SJCRH30 (cell line): ENCODE data around the gene CFL1. TPM values are rescaled to one million over a fixed set of nuclear protein-coding genes. Genes with fewer than 3 reads are reported as not detected.

Experiments
- DNase-seq, 2 experiments: peaks; one replicate each; pipeline ENCODE4 v3.0.0-alpha.2; 2015 to 2020
- H3K27ac ChIP-seq: fragments of 250-450 bp; sonication (Bioruptor Pico); 2 replicates; pipeline ENCODE4 v1.5.1; 2020; ENCODE audit warnings: mild to moderate bottlenecking, moderate library complexity
- H3K27me3 ChIP-seq: fragments of 250-450 bp; sonication (Bioruptor Pico); 2 replicates; pipeline ENCODE4 v1.5.1; 2020; ENCODE audit warnings: mild to moderate bottlenecking, moderate library complexity
- H3K36me3 ChIP-seq: fragments of 250-450 bp; sonication (Bioruptor Pico); 2 replicates; pipeline ENCODE4 v1.5.1; 2020; ENCODE audit warnings: mild to moderate bottlenecking, moderate library complexity
- H3K4me1 ChIP-seq: fragments of 250-450 bp; sonication (Bioruptor Pico); 2 replicates; pipeline ENCODE4 v1.5.1; 2020; ENCODE audit warnings: mild to moderate bottlenecking, moderate library complexity
- H3K4me3 ChIP-seq: fragments of 250-450 bp; sonication (Bioruptor Pico); 2 replicates; pipeline ENCODE4 v1.5.1; 2020; ENCODE audit warnings: mild to moderate bottlenecking, moderate library complexity
- H3K9me3 ChIP-seq: fragments of 250-450 bp; sonication (Bioruptor Pico); replicated peaks from 2 replicates; pipeline ENCODE4 v1.5.1; 2020; ENCODE audit warnings: mild to moderate bottlenecking, moderate library complexity
- total RNA-seq: library from RNA; depleted of rRNA; stranded (reverse); fragments of >200 nt; shearing (Covaris generic); gene quantifications from 2 replicates; pipeline ENCODE4 v1.2.3, GENCODE V29; 2014

CFL1 gene
- total RNA-seq, 1 experiment from 2014 or later: 743 TPM

GRCh38 chr11:65822776-65823528 lies 35.0 kb downstream of the CFL1 start:
- Histone ChIP-seq H3K9me3 (no peaks in the 10 kb centered on the region), H3K27me3 (peaks cover 19% of the 10 kb centered on the region), H3K4me1 (no peaks in the 10 kb centered on the region), H3K36me3 (no peaks in the 10 kb centered on the region), H3K4me3 (no peak overlapping the region), H3K27ac (no peak overlapping the region)
- DNase-seq: no peak

- no peaks in the 10 kb centered on the region for H3K36me3 ChIP-seq
- H3K4me3 ChIP-seq: no peak overlapping the region
- no peaks in the 10 kb centered on the region for H3K9me3 ChIP-seq
- H3K4me1 ChIP-seq: no peaks in the 10 kb centered on the region
- no peak for DNase-seq
- H3K27ac ChIP-seq: no peak overlapping the region
- peaks cover 19% of the 10 kb centered on the region for H3K27me3 ChIP-seq
Observed at GRCh38 chr11:65821107-65821506, 36.9 kb downstream of the CFL1 start.

- peak; percentile 90 to 92 for DNase-seq
- Histone ChIP-seq H3K9me3 (no peaks in the 10 kb centered on the region), H3K4me3 (peak overlapping the region; percentile 56), H3K36me3 (no peaks in the 10 kb centered on the region), H3K27ac (no peak overlapping the region), H3K27me3 (peaks cover 16% of the 10 kb centered on the region), H3K4me1 (no peaks in the 10 kb centered on the region)
Observed at GRCh38 chr11:65817835-65818680, 39.9 kb downstream of the CFL1 start.

DNA sequence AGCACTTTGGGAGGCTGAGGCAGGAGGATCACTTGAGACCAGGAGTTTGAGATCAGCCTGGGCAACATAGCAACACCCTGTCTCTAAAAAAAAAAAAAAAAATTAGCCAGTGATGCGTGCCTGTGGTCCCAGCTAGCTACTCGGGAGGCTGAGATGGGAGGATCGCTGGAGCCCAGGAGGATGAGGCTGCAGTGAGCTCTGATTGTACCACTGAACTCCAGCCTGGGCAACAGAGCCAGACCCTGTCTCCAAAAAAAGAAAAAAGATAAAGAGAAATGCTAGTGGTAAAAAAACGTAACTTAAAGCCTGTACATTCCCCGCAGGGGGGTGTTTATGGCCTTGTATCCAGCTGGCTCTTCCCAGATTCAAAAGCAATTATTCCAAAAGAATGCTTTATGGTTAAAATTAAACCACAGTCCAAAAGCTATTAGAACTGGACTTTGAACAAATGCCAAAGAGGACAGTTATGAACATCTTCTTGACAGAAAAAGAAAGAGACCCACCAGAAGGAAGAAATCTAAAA lies 40.6 kb downstream of the CFL1 start:
- no peaks in the 10 kb centered on the region for H3K4me1 ChIP-seq
- H3K9me3 ChIP-seq: no peaks in the 10 kb centered on the region
- H3K4me3 ChIP-seq: peak overlapping the region; percentile 56
- H3K36me3 ChIP-seq: no peaks in the 10 kb centered on the region
- no peak overlapping the region for H3K27ac ChIP-seq
- peaks cover 16% of the 10 kb centered on the region for H3K27me3 ChIP-seq
- peak in 1 of 2 experiments; percentile 6 for DNase-seq

DNA sequence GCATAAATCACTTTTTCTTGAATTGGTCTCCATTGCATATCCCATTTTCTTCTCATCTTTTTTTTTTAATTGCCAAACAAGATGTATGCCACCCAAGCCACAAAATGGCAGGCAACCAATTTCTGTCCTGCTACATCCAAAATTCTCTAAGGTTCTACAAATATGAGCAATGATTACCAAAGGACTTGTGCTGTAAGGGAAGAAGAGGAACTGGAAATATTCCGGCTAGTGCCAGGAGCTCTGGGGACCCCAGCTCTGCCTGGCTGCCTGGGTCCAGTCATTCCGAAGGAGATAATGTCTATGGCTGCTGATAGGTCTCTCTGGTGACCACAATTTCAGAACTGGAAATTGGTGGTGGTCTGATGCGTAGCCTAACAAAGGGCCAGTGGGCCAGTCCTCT lies 41.3 kb downstream of the CFL1 start:
- Histone ChIP-seq H3K4me1 (no peaks in the 10 kb centered on the region), H3K27me3 (peaks cover 16% of the 10 kb centered on the region), H3K36me3 (no peaks in the 10 kb centered on the region), H3K4me3 (no peak overlapping the region), H3K9me3 (no peaks in the 10 kb centered on the region), H3K27ac (no peak overlapping the region)
- DNase-seq: no peak

DNA sequence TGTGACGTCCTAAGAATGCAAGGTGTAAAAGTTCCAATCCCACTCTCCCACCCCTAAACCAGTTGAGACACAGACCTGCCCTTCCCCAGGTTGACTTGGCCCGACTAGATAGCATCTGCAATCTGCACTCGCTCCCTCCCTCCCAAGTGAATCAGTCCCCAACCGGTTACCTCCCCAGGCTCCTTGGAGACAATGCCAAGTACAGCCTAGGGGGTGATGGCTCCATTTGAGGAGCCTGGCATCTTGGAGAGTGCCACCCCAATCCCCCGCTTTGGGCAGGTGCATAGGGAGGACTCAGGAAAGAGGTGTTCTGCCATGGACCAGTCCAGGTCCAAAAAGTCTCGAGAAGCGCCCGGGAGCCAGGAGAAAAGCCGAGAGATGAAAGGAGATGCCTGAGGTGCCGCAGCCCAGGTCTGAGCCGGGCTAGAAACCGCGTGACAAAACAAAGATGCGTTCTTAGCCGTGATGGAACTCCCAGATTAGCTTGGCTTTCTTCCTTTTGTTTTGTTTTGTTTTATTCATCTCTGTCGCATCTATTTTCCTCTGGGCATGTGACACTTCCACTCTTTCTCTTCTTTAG lies 42.9 kb downstream of the CFL1 start:
- DNase-seq: no peak
- H3K36me3 ChIP-seq: no peaks in the 10 kb centered on the region
- H3K4me1 ChIP-seq: 0 out of 2 replicates have a peak, but pooled peaks cover 3% of the 10 kb centered on the region
- no peak overlapping the region for H3K4me3 ChIP-seq
- H3K27me3 ChIP-seq: peaks cover 9% of the 10 kb centered on the region
- no peak overlapping the region for H3K27ac ChIP-seq
- H3K9me3 ChIP-seq: no peaks in the 10 kb centered on the region

GRCh38 chr11:65814131-65814985 lies 43.6 kb downstream of the CFL1 start:
- no peak overlapping the region for H3K4me3 ChIP-seq
- no peak overlapping the region for H3K27ac ChIP-seq
- H3K4me1 ChIP-seq: 0 out of 2 replicates have a peak, but pooled peaks cover 3% of the 10 kb centered on the region
- DNase-seq: peak; percentile 16 to 30
- no peaks in the 10 kb centered on the region for H3K36me3 ChIP-seq
- peaks cover 7% of the 10 kb centered on the region for H3K27me3 ChIP-seq
- H3K9me3 ChIP-seq: no peaks in the 10 kb centered on the region

- Histone ChIP-seq H3K9me3 (no peaks in the 10 kb centered on the region), H3K27ac (no peak overlapping the region), H3K36me3 (no peaks in the 10 kb centered on the region), H3K4me3 (no peak overlapping the region), H3K4me1 (0 out of 2 replicates have a peak, but pooled peaks cover 3% of the 10 kb centered on the region), H3K27me3 (peaks cover 11% of the 10 kb centered on the region)
- peak; percentile 76 to 82 for DNase-seq
Observed at GRCh38 chr11:65811764-65812475, 46.1 kb downstream of the CFL1 start.

GRCh38 chr11:65810046-65810868 lies 47.7 kb downstream of the CFL1 start:
- H3K27ac ChIP-seq: no peak overlapping the region
- H3K4me3 ChIP-seq: no peak overlapping the region
- peaks cover 11% of the 10 kb centered on the region for H3K27me3 ChIP-seq
- H3K36me3 ChIP-seq: no peaks in the 10 kb centered on the region
- H3K4me1 ChIP-seq: 0 out of 2 replicates have a peak, but pooled peaks cover 3% of the 10 kb centered on the region
- no peak for DNase-seq
- no peaks in the 10 kb centered on the region for H3K9me3 ChIP-seq

- peaks cover 12% of the 10 kb centered on the region for H3K27me3 ChIP-seq
- H3K4me3 ChIP-seq: no peak overlapping the region
- H3K4me1 ChIP-seq: 0 out of 2 replicates have a peak, but pooled peaks cover 3% of the 10 kb centered on the region
- H3K36me3 ChIP-seq: no peaks in the 10 kb centered on the region
- H3K9me3 ChIP-seq: no peaks in the 10 kb centered on the region
- H3K27ac ChIP-seq: no peak overlapping the region
- DNase-seq: no peak
Observed at GRCh38 chr11:65809496-65809895, 48.5 kb downstream of the CFL1 start.

- Histone ChIP-seq H3K27ac (no peak overlapping the region), H3K36me3 (no peaks in the 10 kb centered on the region), H3K9me3 (no peaks in the 10 kb centered on the region), H3K4me1 (0 out of 2 replicates have a peak, but pooled peaks cover 3% of the 10 kb centered on the region), H3K27me3 (peaks cover 15% of the 10 kb centered on the region), H3K4me3 (no peak overlapping the region)
- DNase-seq: no peak
Observed at GRCh38 chr11:65808744-65809341, 49.1 kb downstream of the CFL1 start.

GRCh38 chr11:65806979-65807378 lies 51.0 kb downstream of the CFL1 start:
- DNase-seq: no peak
- no peaks in the 10 kb centered on the region for H3K36me3 ChIP-seq
- no peaks in the 10 kb centered on the region for H3K9me3 ChIP-seq
- peaks cover 25% of the 10 kb centered on the region for H3K27me3 ChIP-seq
- H3K4me3 ChIP-seq: no peak overlapping the region
- H3K4me1 ChIP-seq: 0 out of 2 replicates have a peak, but pooled peaks cover 3% of the 10 kb centered on the region
- no peak overlapping the region for H3K27ac ChIP-seq
